Prostate gland (tissue), 2 donors: Measurements from ENCODE around the gene ANKMY1.

Experiments used
- CTCF ChIP-seq, 4 experiments: fragments of 200-600 bp in 2 of 4; fragments of 450-650 bp in 2 of 4; sonication (generic) in 2 of 4; IDR thresholded peaks; 1 replicate in 3 of 4; 2 replicates in 1 of 4; pipeline ENCODE4 v1.5.1; 2016 to 2019; ENCODE audit warnings: antibody characterized with exemption in 4 of 4, mild to moderate bottlenecking in 2 of 4, moderate library complexity in 2 of 4
- POLR2A ChIP-seq: fragments of 450-650 bp; IDR thresholded peaks from one replicate; pipeline ENCODE4 v1.6.1; 2016; ENCODE audit warnings: antibody characterized with exemption, mild to moderate bottlenecking

- no peak for TF ChIP-seq CTCF (IDR thresholded peaks at IDR 0.05)
- TF ChIP-seq POLR2A = no peak
Observed at GRCh38 chr2:240529344-240529999, 28.3 kb downstream of the ANKMY1 start.
